Activated T-helper 17 cell treated with anti-CD3 and anti-CD28 coated beads, Interleukin-2, amount 50 U/mL, for 72 hours (primary cell): ENCODE measurements around the gene ANKRD52. TPM values are rescaled to one million over a fixed set of nuclear protein-coding genes. Genes with fewer than 3 reads are reported as not detected.
A peak's percentile ranks its signal among the peaks of the same experiment; 100 is the strongest.

Experiments used
- ATAC-seq: fragments of 150-1000 bp; cut with Tn5 transposase; replicated peaks from 2 replicates; pipeline ENCODE4 v1.10.0; 2021; ENCODE audit warnings: mild to moderate bottlenecking, moderate library complexity
- H3K27ac Mint-ChIP-seq: one replicate; pipeline ENCODE4 v1.8.0; 2022; ENCODE audit warnings: mixed read lengths
- H3K27me3 Mint-ChIP-seq: one replicate; pipeline ENCODE4 v1.8.0; 2022; ENCODE audit warnings: mixed read lengths
- H3K36me3 Mint-ChIP-seq: one replicate; pipeline ENCODE4 v1.8.0; 2022; ENCODE audit warnings: low read depth, mild to moderate bottlenecking, mixed read lengths
- H3K4me1 Mint-ChIP-seq: one replicate; pipeline ENCODE4 v1.8.0; 2022; ENCODE audit warnings: mixed read lengths
- H3K4me3 Mint-ChIP-seq: one replicate; pipeline ENCODE4 v1.8.0; 2022; ENCODE audit warnings: mild to moderate bottlenecking, mixed read lengths
- H3K9me3 Mint-ChIP-seq: one replicate; pipeline ENCODE4 v1.8.0; 2022; ENCODE audit warnings: mixed read lengths
- total RNA-seq, 2 donors: library from RNA; stranded (reverse); gene quantifications; one replicate each; pipeline ENCODE4 v1.2.3, GENCODE V29; 2022

Gene ANKRD52
- total RNA-seq, 2 donors from 2014 or later = 31.1 to 43.0 TPM

DNA sequence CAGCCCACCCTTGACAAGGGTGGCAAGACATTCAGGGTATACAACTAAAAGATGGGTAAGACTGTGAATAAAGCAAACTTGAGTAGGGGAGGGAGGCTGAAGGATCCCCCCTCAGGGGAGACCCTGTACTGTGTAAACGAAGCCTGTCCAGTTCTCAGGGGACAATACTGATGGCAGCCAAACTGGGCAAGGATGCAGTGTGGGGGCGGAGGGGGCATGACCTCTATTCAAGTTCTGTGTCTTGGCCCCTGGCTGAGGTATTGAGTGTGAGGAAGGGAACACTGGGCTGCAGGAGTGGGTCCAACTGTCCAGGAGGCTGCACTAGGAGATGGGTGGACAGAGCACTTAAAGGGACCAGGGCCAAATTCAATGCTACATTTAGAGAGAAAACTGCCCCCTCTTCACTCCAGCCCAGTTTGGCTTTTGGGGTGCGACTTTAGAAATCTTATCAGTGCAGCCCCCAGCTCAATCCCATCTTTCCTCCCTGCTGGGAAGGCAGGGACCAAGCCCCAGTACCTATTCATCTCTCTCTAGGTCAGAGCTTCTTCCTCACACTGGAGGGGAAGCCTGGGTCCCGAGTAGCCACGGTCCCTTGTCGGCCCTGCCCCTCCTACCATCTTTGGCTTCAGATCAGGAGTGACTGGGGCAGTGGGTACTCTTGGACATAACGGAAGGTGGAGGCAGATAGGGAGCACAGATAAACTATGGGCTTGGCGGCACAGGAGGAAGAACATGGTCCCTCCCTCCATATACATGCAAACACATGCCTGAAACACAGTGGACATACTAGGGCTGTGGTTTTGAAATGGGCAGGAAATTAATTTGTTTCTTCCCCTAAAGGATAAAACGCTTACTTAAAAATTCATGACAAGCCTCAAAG is 16.5 kb downstream of the ANKRD52 start:
- Mint-ChIP-seq H3K36me3 (peaks cover 59% of the 10 kb centered on the region), H3K4me1 (no peaks in the 10 kb centered on the region), H3K9me3 (no peaks in the 10 kb centered on the region), H3K4me3 (no peak overlapping the region), H3K27me3 (no peaks in the 10 kb centered on the region), H3K27ac (peak overlapping the region; percentile 52)
- ATAC-seq = no peak

DNA sequence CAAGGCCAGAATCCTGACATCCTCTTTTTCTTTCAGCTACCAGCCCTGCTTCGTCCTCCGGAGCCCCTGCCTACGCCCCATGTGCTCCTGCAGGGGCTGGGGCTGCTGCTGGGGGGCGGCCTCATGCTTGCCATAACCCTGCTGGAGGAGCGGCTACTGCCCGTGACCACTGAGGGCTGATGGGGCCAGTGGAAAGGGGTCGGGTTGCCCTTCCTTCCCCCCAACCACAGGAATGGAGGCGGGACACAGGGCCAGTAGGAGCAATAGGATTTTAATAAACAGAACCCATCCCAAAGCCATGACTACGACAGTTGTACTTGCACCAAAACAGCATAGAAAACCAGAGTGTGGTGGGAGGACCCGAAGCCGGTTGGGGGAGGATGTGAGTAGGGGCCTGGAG is 20.6 kb downstream of the ANKRD52 start:
- no peak overlapping the region for H3K4me3 Mint-ChIP-seq
- H3K9me3 Mint-ChIP-seq = no peaks in the 10 kb centered on the region
- no peaks in the 10 kb centered on the region for H3K27me3 Mint-ChIP-seq
- H3K27ac Mint-ChIP-seq = no peak overlapping the region
- no peaks in the 10 kb centered on the region for H3K4me1 Mint-ChIP-seq
- no peak for ATAC-seq
- H3K36me3 Mint-ChIP-seq = peaks cover 21% of the 10 kb centered on the region

DNA sequence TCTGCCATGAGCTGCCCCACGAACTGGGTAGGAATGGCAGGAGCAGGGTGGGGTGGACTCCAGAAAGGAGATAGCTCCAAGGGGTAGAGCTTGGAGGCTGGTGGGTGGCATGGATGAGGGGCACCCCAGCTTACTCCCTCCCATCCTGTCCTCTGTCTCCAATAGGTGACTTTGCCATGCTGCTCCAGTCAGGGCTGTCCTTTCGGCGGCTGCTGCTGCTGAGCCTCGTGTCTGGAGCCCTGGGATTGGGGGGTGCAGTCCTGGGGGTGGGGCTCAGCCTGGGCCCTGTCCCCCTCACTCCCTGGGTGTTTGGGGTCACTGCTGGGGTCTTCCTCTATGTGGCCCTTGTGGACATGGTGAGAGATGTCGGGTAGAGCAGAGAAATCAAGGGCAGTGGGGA is 21.2 kb downstream of the ANKRD52 start:
- Mint-ChIP-seq H3K4me3 (no peak overlapping the region), H3K36me3 (peaks cover 15% of the 10 kb centered on the region), H3K9me3 (no peaks in the 10 kb centered on the region), H3K4me1 (no peaks in the 10 kb centered on the region), H3K27ac (no peak overlapping the region), H3K27me3 (no peaks in the 10 kb centered on the region)
- ATAC-seq = no peak

DNA sequence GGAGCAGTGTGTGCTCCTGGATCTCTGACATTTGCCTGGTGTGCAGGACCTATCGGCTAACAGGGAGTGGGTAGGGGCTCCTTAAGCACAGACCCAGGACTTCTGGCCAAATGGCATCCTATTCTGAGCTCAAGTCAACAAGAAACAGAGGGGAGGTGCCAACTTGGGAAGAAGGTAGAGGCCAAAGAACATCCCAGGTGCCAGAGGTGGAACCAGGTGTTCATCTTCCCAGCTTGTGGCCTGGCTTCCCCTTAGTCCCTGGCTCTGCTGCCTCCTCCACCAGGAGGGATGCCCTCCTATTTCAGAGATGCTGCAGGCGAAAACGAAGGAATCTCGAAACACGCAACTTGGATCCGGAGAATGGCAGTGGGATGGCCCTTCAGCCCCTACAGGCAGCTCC is 22.1 kb downstream of the ANKRD52 start:
- Mint-ChIP-seq H3K9me3 (no peaks in the 10 kb centered on the region), H3K27ac (no peak overlapping the region), H3K27me3 (no peaks in the 10 kb centered on the region), H3K4me1 (no peaks in the 10 kb centered on the region), H3K4me3 (no peak overlapping the region), H3K36me3 (peaks cover 7% of the 10 kb centered on the region)
- ATAC-seq = no peak

DNA sequence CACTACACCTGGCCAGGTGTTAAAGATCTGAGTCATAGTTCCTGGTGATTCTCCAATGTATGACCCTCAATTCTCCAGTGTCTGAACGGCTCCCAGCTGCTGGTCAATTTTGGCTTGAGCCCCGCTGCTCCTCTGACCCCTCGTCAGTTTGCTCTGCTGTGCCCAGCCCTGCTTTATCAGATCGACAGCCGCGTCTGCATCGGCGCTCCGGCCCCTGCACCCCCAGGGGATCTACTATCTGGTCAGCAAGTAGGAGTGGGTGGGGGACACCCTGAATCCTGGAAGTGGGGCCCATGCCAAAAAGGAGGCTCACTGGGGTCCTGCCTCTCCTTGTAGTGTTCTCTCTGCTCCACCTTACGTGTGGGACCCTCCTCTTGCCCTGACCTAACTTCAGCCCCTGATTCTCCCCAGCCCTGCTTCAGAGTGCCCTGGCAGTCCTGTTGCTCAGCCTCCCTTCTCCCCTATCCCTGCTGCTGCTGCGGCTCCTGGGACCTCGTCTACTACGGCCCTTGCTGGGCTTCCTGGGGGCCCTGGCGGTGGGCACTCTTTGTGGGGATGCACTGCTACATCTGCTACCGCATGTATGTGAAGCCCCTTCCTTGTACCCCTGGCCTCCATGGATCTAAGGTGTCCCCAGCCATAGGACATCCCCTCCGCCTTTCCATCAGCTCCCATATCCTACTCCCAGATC is 23.3 kb downstream of the ANKRD52 start:
- Mint-ChIP-seq H3K27me3 (no peaks in the 10 kb centered on the region), H3K4me1 (no peaks in the 10 kb centered on the region), H3K27ac (no peak overlapping the region), H3K9me3 (no peaks in the 10 kb centered on the region), H3K4me3 (no peak overlapping the region), H3K36me3 (no peaks in the 10 kb centered on the region)
- ATAC-seq = no peak

DNA sequence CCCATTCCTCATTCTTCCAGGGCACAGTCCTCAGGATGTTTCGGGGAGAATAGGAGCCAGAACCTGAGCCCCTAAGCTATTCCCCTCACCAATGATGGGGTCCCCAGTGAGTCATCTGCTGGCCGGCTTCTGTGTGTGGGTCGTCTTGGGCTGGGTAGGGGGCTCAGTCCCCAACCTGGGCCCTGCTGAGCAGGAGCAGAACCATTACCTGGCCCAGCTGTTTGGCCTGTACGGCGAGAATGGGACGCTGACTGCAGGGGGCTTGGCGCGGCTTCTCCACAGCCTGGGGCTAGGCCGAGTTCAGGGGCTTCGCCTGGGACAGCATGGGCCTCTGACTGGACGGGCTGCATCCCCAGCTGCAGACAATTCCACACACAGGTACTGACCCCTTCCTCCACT is 27.0 kb downstream of the ANKRD52 start:
- Mint-ChIP-seq H3K4me3 (no peak overlapping the region), H3K36me3 (peaks cover 18% of the 10 kb centered on the region), H3K4me1 (no peaks in the 10 kb centered on the region), H3K27ac (no peak overlapping the region), H3K9me3 (no peaks in the 10 kb centered on the region), H3K27me3 (no peaks in the 10 kb centered on the region)
- ATAC-seq = no peak

DNA sequence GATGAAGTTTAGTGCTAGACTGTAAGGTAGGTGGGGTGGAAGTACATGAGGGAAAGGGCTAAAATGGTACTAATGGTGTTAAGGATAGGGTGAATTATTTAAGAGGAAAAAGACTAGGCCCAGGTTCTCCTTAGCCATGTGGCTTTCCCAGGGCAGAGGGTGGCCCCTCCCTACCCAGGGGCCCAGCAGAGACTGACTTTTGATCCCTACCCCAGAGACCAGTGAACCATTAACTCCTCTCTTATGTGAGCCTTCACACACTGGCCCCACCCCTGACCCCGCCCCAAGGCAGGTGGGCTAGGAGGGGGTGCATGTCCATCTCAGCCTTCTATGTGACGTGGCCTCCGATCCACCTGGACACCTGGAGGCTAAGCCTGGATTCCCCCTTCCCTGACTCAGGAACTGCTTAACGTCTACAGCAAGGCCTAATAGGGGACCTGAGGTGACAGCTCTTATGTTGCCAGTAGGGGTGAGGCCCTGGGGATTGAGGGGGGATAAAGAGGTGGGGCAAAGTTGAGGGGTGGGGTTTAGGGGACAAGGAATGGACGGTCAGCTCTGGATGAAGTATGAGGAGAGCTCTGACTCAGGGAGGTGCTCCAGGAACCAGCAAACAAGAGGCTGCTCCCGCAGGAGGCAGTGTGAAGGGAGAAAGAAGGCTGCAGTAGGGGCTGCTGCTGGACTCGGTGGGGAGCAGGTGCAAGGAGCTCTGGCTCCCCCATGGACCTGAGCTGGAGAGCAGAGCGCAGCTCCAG is 27.6 kb downstream of the ANKRD52 start:
- Mint-ChIP-seq H3K27ac (no peak overlapping the region), H3K27me3 (no peaks in the 10 kb centered on the region), H3K9me3 (no peaks in the 10 kb centered on the region), H3K4me3 (no peak overlapping the region), H3K36me3 (peaks cover 24% of the 10 kb centered on the region), H3K4me1 (peaks cover 1% of the 10 kb centered on the region)
- no peak for ATAC-seq

DNA sequence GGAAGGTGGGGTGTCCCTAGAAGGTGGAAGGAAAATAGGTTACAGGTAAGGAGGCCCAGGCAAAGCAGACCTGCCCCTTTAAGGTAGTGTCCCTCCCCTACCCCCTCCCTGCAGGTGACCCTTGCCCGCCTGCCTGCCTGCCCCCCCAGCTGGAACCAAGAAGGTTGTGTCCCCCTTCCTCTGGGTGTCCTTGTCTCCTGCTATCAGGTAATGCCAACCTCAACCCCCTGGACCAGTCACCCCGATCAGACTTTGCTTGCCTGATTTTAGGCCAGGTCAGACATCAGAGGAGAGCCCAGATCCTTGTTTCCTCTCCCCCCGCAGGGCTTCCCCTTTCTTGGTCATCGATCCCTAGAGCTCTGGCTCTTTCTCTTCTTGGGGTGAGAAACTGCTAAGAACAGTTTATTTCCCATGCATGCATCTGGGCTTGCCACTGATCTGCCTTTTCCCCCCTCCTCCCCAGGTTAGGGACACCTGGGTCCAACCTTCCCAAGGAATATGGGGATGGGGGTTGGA is 28.2 kb downstream of the ANKRD52 start, which contains the start of gene SLC39A5:
TSS of gene SLC39A5 (plus strand) at position 136 of the 516 bp plus-strand sequence. CDS start 1,224 bp downstream, outside the sequence.
- Mint-ChIP-seq H3K36me3 (peaks cover 31% of the 10 kb centered on the region), H3K27ac (no peak within 1 kb of the TSS), H3K4me1 (peaks cover 8% of the 10 kb centered on the region), H3K27me3 (no peaks in the 10 kb centered on the region), H3K4me3 (no peak within 1 kb of the TSS), H3K9me3 (no peaks in the 10 kb centered on the region)
- no peak for ATAC-seq

DNA sequence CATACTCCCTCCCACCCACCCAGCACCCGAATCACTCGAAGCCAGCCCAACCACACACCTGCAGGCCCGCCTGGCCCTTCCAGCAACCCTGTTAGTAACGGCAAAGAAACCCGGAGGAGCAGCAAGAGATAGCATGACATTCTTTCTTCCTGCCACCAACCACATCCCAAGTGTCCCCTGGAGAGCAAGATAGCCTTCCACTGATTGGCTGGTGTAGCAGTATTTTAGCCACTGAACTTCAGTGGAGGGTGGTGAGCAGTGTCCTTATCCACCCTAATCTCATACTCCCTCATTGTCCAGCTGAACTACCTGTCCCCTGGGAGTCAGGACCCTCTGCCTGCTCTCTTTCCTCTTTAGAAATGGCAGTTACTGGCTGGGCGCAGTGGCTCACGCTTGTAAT is 29.1 kb downstream of the ANKRD52 start:
- Mint-ChIP-seq H3K27me3 (no peaks in the 10 kb centered on the region), H3K27ac (no peak overlapping the region), H3K9me3 (no peaks in the 10 kb centered on the region), H3K4me3 (no peak overlapping the region), H3K36me3 (peaks cover 36% of the 10 kb centered on the region), H3K4me1 (peaks cover 12% of the 10 kb centered on the region)
- no peak for ATAC-seq

DNA sequence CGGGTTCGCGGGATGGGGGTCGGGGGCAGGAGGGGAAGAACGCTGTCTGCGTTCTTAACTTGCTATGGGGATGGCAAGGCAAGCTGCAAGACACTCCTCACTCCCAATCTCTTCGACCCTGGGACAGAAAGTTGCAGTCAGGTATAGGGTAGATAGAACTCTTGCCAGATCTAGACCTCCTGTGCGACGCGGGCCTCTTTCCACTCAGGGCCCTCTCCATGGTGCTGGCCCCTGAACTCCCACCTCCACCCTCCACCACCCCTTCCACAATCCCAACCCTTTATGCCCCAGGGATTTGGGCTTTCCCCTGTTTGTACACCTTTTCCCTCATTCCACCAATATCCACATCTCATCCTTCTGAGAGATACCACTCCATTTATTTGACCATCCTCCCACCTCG is 33.2 kb downstream of the ANKRD52 start:
- peaks cover 47% of the 10 kb centered on the region for H3K36me3 Mint-ChIP-seq

DNA sequence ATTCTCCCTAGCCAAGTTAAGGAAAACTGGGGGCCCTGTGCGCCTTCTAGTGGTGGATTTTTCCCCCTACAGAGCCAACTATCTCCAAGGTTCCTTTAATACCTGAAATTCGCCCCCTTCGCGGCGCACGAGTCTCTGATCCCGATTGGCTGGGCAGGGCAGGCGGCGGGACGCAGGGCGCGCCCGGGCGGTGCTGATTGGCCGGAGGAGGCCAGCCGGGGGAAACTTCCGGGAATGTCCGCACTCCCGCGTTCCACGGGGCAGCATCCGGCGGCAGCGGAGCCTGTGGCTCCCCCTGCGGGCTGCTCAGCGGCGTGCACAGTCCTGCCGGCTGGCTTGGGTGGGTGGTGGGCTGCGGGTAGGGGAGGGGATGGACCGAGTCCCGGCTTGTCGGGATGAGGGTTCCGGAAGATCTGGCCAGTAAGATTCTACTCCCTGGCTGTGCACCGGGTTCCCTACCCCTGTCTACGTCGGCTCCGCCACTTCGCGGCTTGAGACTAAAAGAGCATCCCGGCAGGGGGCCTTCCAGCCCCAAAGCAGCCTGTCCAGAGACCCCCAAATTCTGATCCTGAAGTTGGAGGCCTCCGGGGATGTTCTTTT is 34.0 kb downstream of the ANKRD52 start, which contains the start of gene NABP2:
TSS of gene NABP2 (plus strand) at position 241 of the 600 bp plus-strand sequence. CDS start 515 bp downstream, outside the sequence.
- Mint-ChIP-seq H3K9me3 (no peaks in the 10 kb centered on the region), H3K4me1 (peaks cover 23% of the 10 kb centered on the region), H3K27ac (peak within 1 kb of the TSS; percentile 89), H3K36me3 (peaks cover 45% of the 10 kb centered on the region), H3K4me3 (peak within 1 kb of the TSS; percentile 100), H3K27me3 (no peaks in the 10 kb centered on the region)
- ATAC-seq = peak; percentile 90

More for the DNA sequence above, 33.2 kb downstream of the ANKRD52 start:
- no peak for ATAC-seq
- Mint-ChIP-seq H3K9me3 (no peaks in the 10 kb centered on the region), H3K4me1 (peaks cover 23% of the 10 kb centered on the region), H3K4me3 (peak overlapping the region; percentile 100), H3K27me3 (no peaks in the 10 kb centered on the region), H3K27ac (peak overlapping the region; percentile 89)

DNA sequence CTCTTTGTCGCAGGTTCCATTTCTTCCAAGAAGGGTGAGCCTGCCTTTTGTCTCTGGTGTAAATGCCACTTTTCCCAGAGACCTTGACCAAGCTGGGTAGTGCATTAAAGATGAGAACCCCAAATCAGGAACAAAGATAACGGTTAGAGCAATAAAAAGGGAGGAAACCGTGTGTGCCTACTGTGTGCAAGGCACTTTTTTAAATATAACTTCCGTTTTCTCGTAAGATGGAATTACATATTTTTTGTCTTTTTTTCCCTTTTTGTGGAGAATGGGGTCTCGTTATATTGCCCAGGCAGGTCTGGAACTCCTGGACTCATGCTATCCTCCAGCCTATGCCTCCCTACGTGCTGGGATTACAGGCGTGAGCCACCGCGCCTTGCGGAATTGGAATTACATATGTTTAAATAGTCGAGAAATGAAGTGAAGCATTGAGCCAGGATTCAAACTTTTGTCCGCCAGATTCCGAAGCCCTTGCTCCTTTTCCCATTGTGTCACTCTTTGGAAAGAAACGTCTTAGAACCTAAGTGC is 34.5 kb downstream of the ANKRD52 start:
- Mint-ChIP-seq H3K27me3 (no peaks in the 10 kb centered on the region), H3K27ac (peak overlapping the region; percentile 89), H3K4me3 (peak overlapping the region; percentile 100), H3K9me3 (no peaks in the 10 kb centered on the region), H3K4me1 (peaks cover 23% of the 10 kb centered on the region), H3K36me3 (peaks cover 43% of the 10 kb centered on the region)
- no peak for ATAC-seq

DNA sequence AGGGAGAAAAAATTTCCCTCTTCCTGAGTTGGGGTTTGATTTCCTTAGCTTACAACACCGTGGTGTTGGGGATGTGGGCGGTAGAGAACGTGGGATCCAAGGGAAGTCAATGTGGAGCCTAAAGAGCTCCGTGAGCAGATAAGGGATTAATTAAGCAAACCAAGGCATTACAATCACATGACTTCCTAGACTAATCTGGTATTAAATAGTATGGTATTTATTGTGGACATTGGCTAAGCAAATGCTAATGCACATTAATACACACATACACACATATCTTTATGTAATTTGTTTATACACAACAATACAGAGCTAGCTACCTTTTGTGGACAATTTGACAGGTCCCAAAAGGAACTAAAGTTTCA is 35.7 kb downstream of the ANKRD52 start:
- Mint-ChIP-seq H3K27me3 (no peaks in the 10 kb centered on the region), H3K36me3 (peaks cover 42% of the 10 kb centered on the region), H3K9me3 (no peaks in the 10 kb centered on the region), H3K4me3 (peak overlapping the region; percentile 100), H3K27ac (peak overlapping the region; percentile 99), H3K4me1 (peaks cover 23% of the 10 kb centered on the region)
- ATAC-seq = no peak
